GM20431 (cell line): ENCODE data around the gene TLNRD1.

Experiments used
- in situ Hi-C: fragments of 300-500 bp; cut with MseI, MboI; formaldehyde crosslinking; loops from one replicate; pipeline ENCODE4 v1.15.0; 2020; ENCODE audit warnings: low sequenced_read_pairs; ENCODE audit not compliant: unreplicated experiment

The TLNRD1 gene

DNA sequence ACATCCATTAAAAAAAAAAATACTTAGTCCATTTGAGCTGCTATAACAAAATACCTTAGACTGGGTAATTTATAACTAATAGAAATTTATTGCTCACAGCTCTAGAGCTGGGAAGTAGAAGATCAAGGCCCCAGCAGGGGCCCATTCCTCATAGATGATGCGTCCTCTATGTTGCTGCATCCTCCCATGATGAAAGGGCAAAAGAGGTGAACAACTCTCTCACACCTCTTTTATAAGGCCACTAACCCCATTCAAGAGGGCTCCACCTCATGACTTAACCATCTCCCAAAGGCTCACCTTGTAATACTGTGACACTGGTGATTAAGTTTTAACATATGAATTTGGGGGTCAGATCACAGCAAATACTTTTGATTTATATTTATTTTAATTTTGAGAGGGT, 3.0 kb upstream of the TLNRD1 start:
- in situ Hi-C loops = loop anchor here (25.0 kb wide), 1 partner anchor 265 kb away; no protein-coding TSS in a partner anchor

DNA sequence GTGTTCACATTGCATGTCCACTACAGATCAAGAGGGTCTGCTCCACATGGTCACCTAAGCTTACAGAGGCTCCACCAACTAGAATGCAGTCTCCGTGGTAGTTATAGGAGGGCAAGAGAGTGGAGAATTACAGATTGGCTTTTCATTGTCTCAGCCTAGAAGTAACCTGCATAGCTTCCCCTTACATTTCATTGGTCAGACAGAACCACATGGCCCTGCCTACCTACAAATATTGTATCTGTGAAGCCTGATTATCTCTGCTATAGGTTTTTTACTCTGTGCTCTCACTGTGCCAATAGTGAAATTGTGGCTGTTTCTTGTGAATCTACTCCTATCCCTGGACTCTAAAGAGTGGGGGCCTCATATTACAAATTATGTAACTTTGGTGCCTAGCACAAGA, 2.5 kb upstream of the TLNRD1 start:
- in situ Hi-C loops = loop anchor here (25.0 kb wide), 1 partner anchor 264 kb away; no protein-coding TSS in a partner anchor

DNA sequence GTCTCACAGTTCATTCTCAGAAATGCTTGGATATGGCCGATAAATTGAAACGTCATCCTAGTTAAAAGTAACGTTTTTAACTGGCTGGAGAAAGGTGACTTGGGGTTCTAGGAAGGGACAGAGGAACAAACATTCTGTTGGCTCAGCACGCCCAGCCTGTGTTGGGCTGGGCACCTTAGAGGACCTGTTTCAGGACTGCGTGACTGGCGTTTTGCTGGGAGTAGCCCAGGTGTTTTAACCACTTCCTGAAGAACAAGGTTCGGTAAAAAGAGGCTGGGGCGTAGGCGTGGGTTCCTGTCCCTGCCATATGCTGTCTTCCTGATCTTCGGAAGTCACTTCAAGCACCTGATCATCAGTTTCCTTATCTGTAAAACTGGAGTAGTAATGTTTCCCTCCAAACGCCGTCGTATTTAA, 1.1 kb upstream of the TLNRD1 start:
- in situ Hi-C loops = loop anchor here (25.0 kb wide), 1 partner anchor 263 kb away; no protein-coding TSS in a partner anchor

- in situ Hi-C loops = no loop called here
Observed at GRCh38 chr15:81000144-81000623, 539 bp upstream of the TLNRD1 start.

DNA sequence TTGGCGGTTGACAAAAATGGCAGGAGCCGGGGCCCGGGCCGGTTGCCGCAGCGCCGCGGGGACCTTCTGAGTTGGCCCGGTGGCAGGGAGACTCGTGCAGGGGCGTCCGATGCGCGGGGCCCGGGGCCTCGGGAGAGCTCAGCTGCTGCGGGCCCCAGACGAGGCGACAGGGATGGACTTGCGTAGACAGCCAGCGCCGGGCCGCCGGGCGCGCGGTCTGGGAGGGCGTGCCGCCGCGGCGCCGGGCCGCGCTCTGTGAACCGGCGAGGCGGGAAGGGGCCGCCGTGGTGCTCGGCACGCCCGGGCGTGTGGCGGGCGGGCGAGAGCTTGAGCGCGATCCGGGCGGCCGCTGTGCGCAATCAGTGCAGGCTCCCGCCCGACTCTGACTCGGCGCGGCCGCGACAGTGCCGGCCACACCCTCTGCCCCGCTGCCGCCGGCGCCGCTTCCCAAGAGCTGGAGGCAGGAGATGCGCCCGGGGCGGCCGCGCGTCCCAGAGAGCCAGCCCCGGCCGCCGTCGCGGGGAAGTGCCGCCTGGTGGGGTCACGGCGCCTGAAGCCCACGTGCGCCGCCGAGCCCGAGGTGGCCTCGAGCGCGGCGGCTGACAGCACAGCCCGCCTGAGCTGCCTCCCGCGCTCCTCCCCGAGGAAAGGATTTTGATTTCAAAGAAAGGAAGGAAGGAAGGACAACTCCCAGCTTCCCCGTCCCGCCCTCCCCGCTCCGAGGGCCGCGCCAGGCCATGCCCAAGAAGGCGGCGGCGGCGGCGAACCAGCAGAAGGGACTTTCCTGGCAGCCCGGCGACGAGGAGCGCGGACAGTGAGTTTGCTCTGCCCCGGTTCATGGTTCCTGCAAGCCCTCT, 657 bp downstream of the TLNRD1 start:
- in situ Hi-C loops = no loop called here

GRCh38 chr15:81002009-81002330, 1.2 kb downstream of the TLNRD1 start:
- in situ Hi-C loops = no loop called here

DNA sequence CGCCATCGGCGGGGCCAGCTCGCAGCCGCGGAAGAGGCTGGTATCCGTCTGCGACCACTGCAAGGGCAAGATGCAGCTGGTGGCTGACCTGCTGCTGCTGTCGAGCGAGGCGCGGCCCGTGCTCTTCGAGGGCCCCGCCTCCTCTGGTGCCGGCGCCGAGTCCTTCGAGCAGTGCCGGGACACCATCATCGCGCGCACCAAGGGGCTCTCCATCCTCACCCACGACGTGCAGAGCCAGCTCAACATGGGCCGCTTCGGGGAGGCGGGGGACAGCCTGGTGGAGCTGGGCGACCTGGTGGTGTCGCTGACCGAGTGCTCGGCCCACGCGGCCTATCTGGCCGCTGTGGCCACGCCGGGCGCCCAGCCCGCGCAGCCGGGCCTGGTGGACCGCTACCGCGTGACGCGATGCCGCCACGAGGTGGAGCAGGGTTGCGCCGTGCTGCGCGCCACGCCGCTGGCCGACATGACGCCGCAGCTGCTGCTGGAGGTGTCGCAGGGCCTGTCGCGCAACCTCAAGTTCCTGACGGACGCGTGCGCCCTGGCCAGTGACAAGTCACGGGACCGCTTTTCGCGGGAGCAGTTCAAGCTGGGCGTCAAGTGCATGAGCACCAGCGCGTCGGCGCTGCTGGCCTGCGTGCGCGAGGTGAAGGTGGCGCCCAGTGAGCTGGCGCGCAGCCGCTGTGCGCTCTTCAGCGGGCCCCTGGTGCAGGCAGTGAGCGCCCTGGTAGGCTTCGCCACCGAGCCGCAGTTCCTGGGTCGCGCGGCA, 1.8 kb downstream of the TLNRD1 start:
- in situ Hi-C loops = no loop called here

DNA sequence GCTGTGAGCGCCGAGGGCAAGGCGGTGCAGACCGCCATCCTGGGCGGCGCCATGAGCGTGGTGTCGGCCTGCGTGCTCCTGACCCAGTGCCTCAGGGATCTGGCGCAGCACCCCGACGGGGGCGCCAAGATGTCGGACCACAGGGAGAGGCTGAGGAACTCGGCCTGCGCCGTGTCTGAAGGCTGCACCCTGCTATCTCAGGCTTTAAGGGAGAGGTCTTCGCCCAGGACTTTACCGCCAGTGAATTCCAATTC, 2.3 kb downstream of the TLNRD1 start:
- in situ Hi-C loops = no loop called here

DNA sequence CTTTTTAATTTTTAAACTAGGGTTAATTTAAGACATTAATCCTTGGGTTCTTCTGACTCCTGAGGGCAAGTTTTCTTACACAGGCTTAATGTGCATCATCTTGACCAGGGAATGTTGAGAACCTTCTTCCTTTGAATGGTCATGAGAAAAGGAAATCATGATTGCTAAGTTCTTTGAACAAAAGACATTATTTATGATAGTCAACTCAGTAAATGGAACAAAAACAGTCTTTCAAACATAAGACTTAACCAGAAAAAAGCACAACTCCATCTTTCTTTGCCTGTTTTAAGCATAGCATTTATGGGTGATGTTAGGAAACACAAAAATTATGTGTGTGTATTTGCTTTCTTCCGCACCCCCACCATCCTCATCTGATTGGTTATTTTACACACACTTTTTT, 5.4 kb downstream of the TLNRD1 start:
- in situ Hi-C loops = no loop called here

DNA sequence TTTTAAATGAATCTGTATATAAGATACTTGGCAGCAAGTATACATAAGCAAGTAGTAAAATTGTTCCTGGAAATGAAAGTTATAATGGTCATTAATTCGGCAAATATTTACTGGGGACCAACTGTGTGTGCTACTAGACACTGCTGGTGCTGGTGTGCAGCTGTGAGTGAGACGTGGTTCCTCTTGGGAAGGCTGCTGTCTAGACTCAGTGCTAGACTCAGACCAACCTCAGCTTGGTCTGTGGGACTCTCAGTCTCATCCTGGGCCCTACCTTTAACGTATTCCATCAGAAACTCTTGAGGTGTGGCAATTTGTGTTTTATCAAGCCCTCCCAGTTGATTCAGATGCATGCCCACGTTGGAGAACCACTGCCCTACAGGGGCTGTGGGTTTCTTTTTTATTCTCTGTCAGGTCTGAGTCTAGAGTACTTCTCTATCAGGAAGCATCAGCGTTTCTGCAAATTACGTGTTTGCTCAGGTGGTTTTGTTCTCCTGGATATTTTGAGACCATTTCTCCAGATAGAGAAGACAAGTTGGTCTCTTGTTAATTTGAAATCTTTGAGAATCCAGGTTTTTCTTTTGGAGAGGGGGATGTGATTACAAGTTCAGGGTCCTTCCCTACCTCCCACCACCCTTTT, 6.8 kb downstream of the TLNRD1 start:
- in situ Hi-C loops = no loop called here

GRCh38 chr15:81008312-81008711, 7.6 kb downstream of the TLNRD1 start:
- in situ Hi-C loops = no loop called here

DNA sequence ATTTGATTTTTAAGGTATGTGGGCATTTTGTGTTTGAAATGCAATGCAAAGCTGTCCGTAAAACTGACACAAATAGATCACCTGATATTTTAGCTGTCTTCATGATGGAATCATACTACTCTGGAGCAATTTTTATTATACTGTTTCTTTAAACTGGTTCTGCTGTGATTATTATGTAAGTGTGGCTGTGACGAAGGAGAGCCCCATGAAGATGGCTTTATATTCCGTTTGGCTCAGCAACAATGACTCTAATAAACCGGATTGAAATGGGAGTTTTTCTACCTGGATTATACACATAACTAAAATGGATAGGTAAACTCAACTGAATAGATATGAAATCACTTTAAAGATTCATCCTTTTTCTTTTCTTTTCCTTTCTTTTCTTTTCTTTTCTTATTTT, 9.4 kb downstream of the TLNRD1 start:
- in situ Hi-C loops = no loop called here

- in situ Hi-C loops = no loop called here
Observed at GRCh38 chr15:81011593-81011992, 10.9 kb downstream of the TLNRD1 start.

DNA sequence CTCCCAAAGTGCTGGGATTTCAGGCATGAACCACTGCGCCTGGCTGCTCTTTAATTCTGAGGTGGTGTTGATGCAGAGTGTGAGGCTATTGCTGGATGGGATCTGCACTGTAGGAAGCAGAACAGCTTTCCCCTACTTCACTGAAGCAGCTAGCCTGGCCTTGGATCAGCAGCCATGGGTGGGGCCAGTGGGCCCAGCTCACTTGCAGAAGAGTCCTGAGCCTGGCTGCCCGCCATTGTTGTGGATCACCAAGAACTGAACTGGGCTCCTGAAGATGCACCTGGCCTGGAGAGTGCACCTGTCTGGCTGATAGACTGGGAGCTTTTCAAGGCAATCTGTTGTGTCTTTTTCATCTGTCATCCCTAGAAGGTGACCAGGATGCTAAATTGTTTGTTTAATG, 11.9 kb downstream of the TLNRD1 start:
- in situ Hi-C loops = no loop called here

DNA sequence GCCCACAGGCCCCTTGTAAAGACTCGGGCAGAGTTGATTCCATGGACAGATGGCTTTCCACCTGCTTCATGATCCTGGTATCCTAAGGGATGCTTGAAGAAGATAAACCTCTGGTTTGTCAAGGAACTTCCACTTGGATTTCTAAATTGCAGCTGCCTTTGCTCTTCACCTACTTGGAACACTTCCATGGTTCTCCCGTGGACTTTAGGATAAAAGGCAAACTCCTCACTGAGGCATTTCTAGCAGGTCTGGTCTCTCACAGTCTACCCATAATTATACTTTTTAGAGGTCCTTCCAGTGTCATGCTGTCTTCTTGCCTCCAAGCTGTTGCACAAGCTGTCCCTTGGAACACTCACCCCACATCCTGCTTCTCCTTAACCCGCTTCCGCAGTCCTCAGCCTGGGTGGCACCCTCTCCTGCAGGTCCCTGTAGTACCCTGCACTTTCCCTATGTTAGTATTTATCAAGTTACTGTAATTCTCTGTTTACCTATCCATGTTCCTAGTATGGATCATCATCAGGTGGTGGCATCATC, 12.7 kb downstream of the TLNRD1 start:
- in situ Hi-C loops = no loop called here

DNA sequence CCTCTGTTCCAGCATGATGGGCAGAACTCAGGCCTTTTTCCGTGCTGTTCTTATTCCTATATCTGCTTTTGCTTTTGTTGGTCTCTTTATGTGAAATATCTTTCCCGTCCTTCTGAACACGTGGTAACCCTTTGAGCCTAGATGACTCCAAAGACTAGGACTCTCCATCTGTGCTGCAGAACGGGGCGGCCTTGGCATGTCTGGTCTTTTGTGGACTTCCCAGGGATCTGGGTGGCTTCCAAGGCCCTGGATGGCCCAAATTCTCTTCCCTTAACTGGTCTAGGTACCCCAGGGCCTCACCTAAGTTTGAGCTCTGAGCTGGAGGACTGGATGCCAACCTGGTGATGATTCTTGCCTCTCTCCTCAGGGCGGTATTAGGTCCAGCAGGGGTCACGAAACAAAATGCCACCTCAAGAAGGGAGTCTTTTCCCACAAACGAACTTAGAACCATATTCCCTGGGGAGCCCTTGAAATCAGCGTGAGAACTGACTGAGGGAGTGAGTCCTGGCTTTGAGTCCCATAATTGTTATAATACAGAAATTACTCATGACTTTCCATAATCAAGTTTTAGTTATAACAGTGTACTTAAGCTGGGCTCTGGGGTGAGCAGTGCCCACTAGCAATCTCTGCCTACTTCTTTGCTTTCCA, 13.8 kb downstream of the TLNRD1 start:
- in situ Hi-C loops = no loop called here

DNA sequence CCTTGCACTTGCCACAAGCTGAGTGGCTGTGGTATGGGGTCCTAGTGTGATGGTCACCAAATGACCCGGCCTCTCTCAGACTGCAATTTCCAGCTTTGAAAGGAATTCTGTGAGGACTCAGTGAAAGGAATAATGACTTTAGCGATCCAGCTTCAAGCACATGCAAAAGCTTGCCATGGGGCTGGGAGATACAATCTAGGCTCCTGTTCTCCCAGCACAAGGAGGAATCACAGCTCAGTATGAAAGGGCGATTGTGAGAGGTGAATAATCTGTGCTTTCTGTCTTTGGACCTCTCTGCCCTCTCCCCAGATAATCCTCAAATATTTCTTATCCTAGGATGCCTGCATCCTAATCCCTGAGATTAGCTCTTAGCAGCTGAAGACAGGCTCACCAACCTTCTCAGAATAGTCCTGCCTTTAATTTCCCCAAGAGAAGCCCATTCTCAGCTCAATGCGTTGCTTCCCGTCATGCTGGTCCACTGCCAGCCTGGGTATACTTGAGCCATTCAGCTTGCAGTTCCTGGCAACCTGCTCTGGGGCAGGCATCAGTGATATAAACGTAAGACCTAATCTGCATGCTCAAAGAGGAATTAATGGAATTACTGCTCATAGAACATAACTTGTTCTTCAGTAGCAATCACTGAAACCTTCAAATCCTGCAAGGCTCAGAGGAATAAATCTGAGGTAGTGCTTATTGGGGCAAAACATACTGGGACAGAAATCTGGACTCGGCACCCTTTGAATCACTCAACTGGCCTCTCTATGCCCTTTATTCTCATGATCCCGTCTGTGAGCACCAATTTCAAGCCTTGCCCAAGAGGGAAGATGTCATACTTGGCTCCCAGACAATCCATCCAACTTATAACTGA, 15.1 kb downstream of the TLNRD1 start:
- in situ Hi-C loops = no loop called here

- in situ Hi-C loops = no loop called here
Observed at GRCh38 chr15:81016489-81017068, 15.9 kb downstream of the TLNRD1 start.

GRCh38 chr15:81018197-81018596, 17.5 kb downstream of the TLNRD1 start:
- in situ Hi-C loops = no loop called here
